CD4-positive, alpha-beta T cell treated with Interleukin-15 for 4 hours (primary cell): ENCODE results near the gene FN3K.

ENCODE experiments used
- DNase-seq: peaks from one replicate; pipeline ENCODE4 v3.0.0-alpha.2; 2020; ENCODE audit warnings: low spot score

FN3K gene

DNA sequence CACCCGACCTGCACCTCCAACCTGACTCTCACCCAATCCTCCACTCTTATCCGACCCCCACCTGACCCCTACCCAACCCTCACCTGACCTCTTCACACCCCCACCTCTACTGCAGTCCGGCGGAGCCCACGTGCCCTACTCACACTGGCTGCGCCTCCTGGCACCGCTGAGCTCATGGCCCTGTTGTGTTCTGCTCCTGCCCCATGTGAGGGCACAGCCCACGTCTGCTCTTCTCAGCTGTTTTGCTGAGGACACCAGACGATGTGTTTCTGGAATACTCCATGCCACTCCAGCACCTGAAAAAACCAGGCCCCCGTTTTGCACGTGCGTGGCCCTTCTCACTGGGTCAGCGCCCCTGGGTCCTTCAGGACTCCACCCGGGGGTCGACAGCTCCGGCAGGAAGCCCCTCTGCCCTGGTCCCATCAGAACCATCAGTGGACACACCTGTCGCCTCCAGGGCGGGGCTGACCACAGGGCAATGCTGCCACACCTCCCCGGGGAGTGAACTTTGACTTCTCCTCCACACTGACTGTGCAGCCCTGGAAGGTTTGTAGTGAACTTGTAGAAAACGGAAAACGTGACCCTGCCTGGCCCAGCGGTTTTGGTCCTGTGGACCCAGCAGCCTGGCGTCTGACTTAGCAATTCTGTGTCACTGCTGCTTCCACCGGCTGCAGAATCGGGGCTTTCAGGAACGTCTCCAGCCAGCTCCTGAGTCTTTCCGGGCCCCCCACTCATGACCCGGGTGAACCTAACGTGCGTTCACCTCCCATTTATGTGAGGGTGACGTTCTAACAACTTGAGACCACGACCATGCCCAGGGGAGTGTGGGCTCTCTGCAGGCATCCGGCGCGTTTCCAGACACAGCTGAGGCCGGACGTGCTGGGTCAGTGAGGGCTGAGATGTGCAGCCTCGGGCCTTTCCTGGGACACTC is 31.2 kb upstream of the FN3K start:
- no peak for DNase-seq

DNA sequence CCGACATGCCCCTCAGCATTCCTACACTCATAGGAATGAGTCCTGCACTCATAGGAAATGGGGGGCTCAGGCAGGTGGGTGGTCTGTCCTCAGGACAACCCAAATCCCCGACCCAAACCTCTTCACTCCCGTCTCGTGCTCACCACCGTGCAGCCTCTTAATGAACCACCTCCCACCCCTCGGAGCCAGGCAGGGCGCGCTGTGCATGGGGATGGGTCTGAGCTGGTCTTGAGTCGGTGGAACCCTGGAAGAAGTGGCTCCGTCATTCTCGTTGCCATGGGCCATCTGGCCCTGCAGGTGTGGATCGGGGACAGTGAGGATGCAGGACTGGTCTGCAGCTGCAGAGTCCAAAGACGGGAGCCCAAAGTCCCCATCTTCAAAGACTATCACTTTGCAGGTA is 30.5 kb upstream of the FN3K start:
- DNase-seq: no peak

DNA sequence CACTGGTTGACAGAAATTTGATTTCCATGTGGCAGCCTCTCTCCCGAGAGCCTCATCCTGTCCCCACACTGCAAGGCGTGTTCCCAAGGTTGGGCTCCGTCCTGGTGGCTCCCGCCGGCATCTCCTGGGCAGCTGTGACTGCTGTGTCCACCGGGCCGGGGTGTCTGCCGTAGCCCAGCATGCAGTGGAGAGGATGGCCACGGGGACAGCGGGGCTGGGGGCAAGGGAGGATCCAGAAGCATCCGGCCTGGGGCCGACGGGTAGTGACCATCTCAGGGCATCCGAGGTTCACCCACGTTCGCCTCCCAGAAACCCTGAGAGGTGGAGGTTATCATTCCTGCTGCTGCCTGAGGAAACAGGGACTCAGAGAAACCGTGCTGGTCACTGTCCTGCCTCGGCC is 29.7 kb upstream of the FN3K start:
- no peak for DNase-seq

DNA sequence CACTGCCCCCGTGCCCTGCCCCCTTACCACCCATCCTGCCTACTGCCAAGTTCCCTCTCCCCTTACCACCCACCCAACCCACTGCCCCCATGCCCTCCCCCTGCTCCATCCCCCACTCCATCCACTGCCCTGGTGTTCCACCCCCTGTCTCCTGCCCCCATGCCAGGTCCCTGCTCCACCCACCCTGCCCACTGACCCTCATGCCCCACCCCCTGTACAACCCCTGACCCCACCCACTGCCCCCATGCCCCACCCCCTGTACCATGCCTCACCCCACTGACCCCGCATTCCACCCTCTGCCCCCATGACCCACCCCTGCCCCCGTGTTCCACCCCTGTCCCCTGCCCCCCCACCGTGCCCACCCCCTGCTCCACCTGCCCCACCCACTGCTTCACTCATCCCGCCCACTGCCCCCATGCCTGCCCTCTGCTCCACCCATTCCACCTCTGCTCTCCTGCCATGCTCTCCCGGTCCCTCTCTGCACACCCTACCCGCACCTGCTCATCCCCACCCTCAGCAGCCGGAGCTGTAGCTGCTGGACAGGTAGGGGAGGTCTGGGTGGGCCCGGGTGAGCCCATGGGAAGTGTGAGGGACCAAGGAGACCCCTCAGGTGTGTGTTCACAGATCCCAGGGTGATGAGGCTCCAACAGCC is 26.3 kb upstream of the FN3K start:
- DNase-seq: no peak

DNA sequence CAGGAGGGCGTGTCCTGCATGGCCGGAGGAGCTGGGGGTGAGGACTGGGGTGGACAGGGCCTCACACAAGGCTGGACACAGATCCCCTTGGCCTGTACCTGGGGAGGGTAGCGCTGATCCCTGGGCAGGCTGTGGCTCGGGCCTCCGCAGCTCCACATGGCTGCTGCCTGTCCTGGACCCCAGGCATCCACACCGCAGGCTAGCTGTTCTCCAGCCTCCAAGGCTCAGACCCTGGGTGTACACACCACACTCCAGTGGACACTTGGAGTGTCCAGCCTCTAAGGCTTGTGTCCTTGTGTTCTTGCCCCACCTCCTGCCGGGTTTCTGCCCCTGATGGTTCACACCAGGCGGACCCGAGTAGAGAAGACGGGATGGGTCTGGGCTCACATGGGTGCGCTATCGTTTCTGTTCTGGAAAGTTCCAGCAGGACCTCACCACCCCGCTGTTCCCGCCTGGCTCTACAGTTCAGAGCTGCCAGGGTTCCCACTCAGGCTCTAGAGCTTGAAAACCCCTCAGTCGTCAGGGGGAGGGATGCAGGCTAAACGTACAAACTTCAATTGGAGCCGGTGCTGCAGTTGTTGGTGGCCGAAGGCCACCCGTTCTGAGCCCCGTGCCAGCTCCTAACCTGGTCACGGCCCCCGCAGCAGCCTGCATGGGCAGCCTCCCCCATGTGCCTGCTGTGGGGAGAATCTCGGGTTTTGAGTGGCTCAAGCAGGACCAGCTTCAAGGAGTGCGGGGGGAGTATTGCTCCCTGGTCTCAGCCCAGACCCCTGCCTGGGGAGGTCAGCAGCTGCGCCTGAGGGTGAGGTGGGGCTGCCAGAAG is 25.5 kb upstream of the FN3K start:
- no peak for DNase-seq

DNA sequence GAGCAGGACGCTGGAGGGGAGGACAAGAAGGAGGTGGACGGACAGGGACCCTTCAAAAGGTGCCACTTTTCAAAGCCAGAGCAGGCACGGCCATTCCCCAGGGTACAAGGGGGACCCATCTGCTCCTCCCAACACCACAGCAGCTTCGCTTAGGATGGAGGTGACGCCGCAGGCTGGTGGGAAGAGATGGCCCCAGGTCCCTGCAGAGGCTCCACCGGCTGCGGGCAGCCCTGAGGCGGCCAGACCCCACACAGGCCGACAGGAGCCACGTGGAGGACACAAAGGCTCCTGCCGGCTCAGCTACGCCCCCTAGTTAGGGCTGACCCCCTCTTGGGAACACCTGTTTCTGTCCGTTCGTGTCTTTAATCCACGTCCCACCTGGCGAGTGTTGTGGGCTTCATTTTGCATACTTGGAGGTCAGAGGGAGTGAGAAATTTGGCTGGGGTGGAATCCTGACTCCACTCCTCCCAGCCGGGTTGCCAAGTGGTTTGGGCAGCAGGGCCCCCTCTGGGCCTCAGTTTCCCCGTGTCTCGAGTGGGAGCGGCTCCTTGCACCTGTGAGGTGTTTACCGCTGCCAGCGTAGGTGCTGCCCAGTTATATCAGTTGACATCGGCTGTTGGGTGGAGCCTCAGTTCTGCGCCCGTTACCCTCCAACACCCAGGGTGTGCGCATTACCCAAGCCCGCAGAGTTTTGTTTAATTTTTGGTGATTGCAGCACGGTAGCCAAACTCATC is 24.7 kb upstream of the FN3K start:
- DNase-seq: no peak

DNA sequence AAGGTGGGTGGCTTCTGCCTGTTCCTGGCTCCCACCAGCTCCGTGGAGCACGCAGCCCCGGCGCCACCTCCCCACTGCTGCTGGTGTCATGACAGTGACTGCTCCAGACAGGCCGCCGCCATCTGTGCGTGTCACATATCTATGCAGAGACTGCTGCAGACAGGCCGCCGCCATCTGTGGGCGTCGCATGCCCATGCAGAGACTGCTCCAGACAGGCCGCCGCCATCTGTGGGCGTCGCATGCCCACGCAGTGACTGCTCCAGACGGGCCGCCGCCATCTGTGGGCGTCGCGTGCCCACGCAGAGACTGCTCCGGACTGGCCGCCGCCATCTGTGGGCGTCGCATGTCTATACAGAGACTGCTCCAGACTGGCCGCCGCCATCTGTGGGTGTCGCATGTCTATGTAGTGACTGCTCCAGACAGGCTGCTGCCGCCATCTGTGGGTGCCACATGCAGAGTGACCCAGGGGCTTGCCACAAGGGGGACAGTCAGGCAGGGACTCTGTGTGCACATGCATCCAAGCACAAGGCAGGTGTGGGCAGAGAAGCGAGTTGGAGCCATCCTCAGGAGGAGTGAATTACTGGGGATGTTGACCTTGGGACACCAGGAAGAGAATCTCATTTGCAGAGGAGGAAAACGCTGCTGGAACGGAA is 22.2 kb upstream of the FN3K start:
- no peak for DNase-seq

DNA sequence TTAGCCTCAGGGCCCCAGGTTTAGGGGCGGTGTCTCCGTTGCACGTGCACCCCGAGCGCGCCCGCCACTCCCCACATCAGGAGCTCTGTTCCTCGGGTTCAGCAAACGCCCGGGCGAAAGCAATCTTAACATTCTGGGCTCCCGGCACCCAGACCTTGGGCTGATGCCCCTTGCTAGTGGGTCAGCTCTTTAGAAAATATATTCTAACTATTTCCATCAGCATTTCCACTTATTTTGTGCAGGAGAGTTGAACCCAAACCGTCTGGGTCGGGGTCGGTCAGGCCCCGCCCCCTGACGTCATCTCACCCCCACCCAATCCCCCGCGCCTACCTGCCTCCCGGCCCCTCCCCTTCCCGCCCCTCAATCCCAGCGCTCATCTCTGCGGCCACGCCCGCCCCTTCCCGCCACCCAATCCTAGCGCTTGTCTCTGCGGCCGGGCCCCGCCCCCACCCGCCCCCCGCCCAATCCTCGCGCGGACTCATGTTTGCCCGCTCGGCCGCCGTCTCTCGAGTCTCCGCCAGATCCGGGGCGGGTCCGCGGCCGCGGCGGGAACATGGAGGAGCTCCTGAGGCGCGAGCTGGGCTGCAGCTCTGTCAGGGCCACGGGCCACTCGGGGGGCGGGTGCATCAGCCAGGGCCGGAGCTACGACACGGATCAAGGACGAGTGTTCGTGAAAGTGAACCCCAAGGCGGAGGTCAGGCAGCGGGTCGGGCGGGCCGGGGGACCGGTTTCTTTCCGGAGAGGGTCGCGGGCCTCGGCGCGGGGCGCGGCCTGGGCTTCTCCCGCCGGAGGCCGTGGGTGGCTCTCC is 19.0 kb upstream of the FN3K start, which contains the start of gene FN3KRP:
Gene FN3KRP (plus strand): TSS at position 504 of the 808 bp plus-strand sequence. CDS start 50 bp downstream, at position 554.
- peak; percentile 94 for DNase-seq

DNA sequence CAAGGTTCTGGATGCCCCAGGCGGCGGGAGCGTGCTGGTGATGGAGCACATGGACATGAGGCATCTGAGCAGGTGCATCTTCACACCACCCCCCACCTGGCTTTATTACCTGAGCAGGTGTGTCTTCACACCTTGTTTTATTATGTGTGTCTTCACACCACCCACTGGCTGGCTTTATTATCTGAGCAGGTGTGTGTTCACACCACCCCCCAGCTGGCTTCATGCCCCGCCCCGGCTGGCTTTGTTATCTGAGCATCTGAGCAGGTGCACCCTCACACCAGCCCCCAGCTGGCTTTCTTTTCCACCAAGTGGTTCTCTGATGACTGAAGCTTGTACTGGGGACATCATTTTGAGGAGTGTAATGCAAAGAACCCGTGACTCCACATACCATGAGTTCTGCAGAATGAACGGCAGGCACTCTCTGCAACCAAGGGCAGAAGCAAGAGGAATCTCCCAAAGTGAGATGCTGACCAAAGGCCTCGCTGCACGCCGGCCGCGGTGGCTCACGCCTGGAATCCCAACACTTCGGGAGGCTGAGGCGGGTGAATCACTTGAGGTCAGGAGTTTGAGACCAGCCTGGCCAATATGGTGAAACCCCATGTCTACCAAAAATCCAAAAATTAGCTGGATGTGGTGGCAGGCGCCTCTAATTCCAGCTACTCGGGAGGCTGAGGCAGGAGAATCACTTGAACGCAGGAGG is 16.3 kb upstream of the FN3K start:
- DNase-seq: no peak

DNA sequence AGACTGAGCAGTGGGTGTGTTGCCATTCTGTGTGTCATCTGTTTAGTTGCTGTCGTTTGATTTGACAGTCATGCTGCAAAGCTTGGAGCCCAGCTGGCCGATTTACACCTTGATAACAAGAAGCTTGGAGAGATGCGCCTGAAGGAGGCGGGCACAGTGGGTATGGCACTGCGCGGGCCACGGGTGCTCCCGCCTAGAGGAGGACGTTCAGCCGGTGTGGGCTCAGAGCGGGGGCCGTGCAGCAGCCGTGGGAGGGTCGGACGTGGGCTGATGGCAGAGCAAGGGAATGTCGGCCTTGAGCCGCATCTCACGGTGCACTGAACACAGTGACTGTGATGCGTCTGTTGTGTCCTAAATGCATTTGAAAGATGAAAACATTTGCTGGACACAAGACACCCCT is 15.2 kb upstream of the FN3K start:
- no peak for DNase-seq

DNA sequence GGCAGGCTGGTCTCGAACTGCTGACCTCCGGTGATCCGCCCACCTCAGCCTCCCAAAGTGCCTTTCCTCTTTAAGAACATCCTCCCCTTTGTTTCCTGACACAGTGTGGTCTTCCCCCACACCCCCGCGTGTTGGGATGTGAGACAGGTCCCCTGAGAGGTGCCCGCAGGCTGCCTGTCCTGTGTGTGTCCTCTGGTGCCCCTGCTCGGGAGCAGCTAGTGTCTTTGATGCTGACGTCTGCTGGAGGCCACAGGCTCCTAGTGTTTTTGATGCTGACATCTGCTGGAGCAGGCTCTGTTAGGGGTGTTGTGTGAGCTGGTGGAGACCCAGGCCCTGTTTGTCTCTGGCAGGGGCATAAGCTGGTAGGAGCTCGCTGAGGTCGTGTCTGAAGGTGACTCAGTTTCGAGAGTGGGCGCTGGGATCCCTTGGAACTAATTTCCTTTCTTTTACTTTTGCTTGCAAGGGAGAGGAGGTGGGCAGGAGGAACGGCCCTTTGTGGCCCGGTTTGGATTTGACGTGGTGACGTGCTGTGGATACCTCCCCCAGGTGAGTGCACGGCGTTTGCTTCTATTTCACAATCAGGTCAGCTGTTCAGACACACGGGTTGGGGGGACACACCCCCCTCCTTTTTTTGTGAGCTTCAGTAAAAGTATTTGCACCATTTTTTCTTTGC is 12.9 kb upstream of the FN3K start:
- DNase-seq: no peak

DNA sequence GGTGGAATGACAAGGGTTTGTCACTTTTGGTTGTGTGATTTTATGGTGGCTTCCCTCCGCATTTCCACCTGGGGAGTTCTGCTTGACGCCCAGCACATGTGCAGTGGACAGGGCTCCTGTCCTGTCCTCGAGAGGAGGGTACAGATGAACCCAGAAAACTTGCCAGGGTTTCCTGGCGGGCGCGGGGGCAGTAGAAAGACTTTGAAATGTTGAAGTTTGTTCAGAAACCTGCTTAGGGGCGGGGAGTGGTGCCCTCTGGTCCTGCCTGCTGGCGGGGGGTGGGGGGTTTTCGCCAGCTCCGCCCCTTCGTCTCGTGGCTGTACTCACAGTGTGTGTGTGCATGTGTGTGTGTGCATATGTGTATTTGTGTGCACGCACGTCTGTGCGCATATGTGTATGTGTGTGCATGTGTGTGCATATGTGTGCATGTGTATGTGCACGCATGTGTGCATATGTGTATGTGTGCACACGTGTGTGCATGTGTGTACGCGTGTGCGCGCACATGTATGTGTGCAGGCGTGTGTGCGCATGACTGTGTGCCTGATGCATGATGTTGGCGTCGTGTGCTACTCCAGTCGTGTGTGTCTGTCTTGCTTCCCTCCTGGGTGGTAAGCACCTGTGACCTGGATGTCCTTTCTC is 12.1 kb upstream of the FN3K start:
- DNase-seq: no peak

DNA sequence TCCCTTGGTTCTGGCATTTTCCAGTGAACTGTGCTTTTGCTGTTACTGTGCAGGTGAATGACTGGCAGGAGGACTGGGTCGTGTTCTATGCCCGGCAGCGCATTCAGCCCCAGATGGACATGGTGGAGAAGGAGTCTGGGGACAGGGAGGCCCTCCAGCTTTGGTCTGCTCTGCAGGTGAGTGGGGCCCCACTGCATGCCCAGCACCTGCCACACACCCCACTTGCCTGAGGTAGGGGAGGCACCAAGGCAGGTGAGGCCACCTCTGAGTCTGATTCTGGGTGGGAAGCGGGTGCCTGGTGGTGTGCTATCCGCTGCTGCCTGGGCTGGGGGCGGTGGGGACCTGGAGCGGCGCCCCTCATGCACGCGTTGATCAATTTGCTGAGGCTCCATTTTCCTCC is 9.0 kb upstream of the FN3K start:
- DNase-seq: no peak

DNA sequence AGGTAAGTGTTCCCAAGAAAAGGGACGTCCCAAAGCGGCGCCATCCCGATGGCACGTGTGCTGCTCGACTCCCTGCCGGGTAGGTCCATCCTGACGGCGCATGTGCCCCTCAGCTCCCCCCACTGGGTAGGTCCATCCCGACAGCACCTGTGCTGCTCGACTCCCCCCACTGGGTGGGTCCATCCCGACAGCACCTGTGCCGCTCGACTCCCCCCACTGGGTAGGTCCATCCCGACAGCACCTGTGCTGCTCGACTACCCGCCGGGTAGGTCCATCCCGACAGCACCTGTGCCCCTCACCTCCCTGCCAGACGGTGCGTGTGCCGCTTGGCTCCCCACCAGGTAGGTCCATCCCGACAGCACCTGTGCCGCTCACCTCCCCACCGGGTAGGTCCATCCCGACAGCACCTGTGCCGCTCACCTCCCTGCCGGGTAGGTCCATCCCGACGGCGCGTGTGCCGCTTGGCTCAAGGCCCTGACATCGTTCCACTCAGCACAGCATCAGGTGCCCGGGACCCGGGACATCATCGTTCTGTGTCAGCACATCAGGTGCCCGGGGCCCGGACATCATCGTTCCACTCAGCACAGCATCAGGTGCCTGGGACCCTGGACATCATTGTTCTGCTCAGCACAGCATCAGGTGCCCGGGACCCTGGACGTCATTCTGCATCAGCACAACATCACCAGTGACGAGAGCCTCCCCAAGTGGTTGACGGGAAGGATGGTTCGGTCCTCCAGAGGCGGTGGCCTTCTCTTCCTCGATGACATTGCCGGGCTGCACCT is 5.7 kb upstream of the FN3K start:
- DNase-seq: no peak

DNA sequence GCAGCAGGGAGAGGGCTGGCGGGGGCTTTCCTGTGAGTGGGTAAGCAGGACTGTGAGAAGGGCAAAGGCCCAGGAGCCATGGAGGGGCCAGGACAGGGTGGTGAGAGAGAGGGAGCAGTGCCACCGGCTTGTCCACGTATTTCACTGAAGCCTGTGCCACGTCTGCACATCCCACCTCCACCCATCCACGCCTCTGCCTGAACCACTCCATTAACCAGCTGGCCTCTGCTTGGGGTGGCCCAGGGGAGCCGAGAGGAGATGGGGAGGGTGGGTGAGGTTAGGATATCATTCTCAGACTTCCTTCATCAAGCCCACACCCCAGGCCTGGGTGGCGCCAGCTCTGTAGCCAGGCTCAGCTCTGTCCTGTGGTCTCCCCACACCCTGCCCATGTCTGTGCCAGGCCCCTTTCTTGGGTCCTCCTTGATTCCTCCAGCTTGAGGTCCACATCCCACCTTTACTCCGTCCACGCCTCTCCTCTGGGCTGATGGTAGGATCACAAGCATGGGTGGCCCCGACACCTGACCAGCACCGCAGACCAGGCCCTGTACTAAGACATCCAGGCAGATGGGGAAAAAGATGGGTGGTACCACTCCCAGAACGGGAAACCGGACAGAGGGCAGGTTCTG is 3.2 kb upstream of the FN3K start:
- no peak for DNase-seq

DNA sequence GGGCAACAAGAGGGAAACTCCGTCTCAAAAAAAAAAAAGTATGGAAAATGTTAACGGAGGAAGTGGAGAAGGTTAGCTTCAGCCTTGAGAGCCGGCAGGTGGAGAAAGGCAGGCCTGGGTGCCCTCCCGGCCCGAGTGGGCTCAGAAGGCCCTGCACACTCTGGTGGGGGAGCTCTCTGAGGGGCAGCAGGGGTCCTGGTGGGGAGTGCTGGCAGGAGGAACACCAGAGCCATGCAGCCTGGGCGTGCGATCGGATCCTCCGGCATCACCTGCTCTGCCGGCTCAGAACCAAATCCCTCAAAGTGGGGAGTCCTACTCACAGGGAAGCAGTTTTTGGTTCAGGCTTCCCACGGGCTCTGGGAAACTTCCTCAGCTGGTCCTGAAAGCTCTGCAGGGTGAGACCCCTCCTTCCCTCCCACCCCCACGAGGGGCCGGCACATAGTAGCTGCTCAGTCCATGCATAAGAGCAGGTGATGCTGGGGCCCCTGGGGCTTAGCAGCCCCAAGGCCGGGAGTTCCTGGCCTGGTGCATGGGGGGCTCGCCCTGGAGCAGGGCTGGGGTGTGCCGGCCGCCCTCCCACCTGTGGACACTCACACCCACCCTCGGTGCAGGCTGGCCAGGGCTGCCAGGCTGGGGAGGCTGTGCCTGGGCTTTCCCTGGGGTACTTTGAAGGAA is 1.2 kb downstream of the FN3K start:
- DNase-seq: no peak
